ENCODE measurements around the gene HRH2.

The HRH2 gene

DNA sequence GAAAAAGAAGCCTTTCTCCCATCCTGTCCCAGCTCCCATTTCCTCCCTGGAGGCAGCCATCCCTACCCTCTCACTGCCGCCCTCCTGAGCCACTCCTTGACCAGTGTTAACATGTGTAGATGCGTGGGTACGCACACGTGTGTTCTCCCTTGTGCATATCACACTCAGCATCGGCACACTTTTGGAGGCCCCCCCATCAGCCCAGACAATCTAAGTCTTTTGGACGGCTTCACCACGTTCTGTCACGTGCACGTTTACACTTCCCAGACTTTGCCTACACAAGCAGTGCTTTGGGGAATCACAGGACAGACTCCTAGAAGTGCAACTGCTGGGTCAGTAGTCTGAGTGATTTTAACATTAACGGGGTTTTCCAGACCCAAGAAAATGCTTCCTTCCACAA, 18.0 kb downstream of the HRH2 start:
- no peak for DNase-seq (ENCODE audit: low spot score)

DNA sequence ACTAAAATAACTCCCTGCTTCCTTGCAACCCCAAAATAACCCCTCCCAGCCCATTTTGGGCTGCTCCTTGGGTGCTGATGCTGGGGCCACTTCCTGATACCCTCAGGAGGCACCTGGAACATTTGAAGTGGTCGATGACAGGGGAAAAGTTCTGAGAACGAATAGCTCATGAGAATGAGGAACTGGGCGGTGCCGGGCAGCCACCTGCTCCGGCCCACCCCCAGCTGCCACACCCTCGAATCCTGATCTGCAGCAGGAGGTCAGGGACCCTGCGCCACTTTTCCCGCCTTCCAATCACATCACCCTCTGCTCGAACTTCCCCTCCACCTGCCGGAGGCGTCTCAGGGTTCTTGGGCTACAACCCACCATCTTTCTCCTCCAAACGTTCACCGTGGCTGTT, 19.7 kb downstream of the HRH2 start:
- DNase-seq (ENCODE audit: low spot score) = no peak

DNA sequence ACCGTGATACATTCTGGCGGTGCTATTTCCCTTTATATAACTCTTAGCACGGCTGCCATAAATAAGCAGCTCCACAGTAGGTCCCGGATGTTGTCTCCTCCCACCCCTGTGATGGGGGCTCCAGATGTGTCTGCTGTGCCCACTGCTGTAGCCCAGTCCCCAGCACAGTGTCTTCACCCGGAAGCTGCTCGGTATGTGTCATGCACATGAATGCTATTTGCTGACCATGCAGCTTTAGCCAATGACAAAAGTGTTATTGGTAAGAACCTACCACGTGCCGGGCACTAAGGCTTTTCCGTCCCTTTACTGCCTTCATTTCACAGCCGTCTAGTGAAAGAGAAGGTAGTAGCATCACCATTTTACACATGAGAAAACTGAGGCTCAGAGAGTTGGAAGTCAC, 20.2 kb downstream of the HRH2 start:
- DNase-seq (ENCODE audit: low spot score) = no peak

DNA sequence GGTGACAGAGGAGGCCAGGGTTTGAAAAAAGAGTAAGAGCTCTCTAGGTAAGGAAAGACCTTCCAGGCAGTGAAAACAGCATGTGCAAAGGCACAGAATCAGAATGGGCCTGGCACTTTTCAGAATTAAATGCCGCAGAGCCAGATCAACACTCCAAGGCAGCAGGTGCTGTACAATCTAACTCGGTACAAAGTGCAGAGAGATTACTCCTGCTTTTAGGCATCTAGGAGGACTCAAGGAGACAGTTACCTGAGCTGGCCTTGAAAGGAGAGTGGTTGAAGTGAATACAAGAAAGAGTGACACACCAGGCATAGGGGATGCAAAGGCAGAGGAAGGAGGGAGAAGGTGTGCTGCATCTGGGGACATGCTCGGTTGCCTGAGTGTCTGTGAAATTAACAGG, 21.5 kb downstream of the HRH2 start:
- DNase-seq (ENCODE audit: low spot score) = no peak

DNA sequence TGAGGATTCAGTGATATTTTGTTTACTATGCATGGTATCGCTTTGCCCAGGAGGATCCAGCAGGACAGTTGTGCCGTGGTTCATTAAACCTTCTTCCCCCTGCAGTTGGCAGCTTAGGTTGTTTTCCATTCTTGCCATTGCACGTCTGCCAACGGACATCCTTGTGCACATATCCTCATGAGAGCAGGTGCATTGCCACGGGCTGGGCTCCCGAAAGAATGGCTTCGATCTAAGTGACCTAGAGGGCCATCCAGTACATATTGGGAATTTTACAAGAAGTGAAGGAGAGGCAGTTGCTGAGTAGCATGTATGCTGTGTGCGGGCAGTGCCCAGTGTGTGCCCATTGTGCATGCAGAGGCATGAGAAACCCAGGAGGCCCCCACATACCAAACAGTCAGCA, 22.1 kb downstream of the HRH2 start:
- no peak for DNase-seq (ENCODE audit: low spot score)

DNA sequence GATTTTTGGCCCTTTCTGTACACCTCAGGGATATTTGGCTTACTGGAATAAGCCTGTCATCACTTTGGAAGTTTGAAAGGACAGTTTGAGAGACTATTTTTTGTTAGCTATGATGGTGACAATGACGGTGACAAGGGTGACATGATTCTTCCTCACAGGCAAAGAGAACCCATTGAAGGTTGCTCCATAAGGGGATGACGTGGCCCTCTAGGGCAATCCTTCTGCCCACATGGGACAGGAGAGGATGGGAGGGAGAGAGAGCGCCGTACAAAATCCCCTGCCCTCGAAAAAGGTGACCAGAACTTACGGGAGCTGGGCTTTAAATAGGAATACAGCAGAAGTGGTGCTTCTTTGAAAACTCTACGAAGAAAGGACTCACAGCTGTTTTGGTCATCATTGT, 22.6 kb downstream of the HRH2 start:
- DNase-seq (ENCODE audit: low spot score) = no peak

DNA sequence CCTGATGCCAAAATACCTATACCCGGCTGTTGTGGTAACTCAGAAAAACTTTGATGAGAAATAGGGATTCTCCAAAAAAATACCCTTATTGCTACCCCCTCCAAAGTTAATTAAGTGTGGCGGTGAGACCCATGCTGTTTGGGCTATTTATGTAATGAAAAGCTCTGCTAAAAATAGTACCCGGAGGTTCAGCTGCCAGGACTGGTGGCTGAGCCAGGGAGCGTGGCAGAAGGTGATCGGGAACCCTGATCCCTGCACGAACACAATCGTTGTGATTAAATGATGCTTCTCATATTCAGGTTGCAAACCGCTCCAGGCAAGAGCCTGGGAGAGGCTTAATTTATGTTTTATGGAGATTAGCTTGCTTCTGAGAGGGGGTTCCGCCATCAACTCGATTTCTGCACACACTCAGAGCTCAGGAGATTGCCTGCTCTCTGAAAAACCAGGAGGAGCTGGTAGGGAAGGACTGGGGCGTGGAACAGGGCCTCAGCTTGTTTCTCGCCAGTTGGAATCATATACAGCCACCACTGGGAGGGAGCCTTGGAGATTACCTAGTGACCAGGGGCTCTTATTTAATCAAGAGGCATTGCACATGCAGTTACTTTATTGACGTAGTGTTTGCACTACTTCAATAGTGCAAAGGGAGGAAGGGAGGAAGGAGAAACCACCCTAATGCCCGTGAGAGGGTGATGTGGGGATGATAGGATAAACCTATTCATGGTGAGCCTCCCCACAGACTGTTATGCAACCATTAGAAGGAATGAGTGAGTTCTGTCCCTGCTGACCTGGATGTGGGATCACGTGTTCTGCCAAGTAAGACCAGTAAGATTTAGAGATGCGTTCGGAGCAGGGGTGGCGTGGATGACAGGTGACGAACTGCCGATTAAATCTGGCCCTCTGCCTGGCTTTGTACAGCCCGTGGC, 23.4 kb downstream of the HRH2 start:
- peak; percentile 75 for DNase-seq (ENCODE audit: low spot score)

DNA sequence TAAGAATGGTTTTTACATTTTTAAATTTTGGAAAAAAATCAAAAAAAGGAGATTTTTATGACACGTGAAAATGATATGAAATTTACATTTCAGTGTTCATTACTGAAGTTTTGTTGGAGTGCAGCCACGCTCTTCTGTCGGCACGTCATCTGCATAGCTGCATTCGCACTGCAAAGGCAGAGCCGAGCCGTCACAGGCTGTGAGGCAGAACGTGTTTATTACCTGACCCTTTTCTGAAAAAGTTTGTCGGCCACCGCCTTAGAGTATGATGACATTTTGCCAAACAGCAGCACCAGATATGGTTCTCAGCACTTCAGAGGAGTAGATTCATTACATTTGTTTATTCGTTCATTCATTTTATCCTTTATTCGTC, 24.1 kb downstream of the HRH2 start:
- DNase-seq (ENCODE audit: low spot score) = no peak

DNA sequence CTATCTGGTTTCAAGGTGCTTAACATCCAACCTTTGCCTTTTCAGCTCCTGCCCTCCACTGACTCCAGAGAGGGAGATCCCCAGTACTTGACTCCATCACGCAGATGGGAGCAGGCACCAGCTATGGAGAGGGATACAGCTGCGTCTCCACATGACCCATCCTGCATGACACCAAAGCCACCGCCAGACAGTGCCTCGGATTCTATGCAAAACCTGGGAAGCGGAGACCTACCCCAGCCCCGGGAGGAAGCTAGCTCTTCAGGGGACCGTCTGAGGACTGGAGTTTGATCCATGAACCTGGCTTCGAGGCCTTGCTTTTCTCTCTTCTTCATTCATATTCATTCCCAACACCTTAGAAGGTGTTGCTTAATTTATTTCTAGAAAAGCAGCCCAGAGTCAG, 24.8 kb downstream of the HRH2 start:
- no peak for DNase-seq (ENCODE audit: low spot score)

DNA sequence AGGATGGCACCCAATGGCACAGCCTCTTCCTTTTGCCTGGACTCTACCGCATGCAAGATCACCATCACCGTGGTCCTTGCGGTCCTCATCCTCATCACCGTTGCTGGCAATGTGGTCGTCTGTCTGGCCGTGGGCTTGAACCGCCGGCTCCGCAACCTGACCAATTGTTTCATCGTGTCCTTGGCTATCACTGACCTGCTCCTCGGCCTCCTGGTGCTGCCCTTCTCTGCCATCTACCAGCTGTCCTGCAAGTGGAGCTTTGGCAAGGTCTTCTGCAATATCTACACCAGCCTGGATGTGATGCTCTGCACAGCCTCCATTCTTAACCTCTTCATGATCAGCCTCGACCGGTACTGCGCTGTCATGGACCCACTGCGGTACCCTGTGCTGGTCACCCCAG, 25.4 kb downstream of the HRH2 start:
- DNase-seq (ENCODE audit: low spot score) = no peak

DNA sequence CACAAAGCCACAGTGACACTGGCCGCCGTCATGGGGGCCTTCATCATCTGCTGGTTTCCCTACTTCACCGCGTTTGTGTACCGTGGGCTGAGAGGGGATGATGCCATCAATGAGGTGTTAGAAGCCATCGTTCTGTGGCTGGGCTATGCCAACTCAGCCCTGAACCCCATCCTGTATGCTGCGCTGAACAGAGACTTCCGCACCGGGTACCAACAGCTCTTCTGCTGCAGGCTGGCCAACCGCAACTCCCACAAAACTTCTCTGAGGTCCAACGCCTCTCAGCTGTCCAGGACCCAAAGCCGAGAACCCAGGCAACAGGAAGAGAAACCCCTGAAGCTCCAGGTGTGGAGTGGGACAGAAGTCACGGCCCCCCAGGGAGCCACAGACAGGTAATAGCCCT, 26.1 kb downstream of the HRH2 start:
- DNase-seq (ENCODE audit: low spot score) = no peak

DNA sequence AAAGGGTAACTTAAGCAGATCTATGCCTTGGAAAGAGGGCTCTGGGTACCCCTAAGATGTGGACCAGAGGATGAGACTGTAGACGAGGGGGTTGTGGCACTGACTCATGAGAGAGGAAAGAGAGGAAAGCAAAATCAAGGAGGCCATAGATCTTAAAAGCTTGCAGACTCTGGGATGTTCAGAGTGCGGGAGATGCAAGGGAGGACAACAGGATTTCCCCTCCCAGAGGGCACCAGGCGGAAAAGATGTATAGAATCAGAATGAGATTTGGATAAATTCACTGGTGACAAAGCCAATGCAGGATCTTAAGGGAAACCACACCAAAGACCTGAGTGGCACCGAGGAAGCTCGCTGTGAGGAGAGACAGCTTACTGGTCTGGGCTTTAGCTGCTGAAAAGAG, 27.1 kb downstream of the HRH2 start:
- DNase-seq (ENCODE audit: low spot score) = no peak

DNA sequence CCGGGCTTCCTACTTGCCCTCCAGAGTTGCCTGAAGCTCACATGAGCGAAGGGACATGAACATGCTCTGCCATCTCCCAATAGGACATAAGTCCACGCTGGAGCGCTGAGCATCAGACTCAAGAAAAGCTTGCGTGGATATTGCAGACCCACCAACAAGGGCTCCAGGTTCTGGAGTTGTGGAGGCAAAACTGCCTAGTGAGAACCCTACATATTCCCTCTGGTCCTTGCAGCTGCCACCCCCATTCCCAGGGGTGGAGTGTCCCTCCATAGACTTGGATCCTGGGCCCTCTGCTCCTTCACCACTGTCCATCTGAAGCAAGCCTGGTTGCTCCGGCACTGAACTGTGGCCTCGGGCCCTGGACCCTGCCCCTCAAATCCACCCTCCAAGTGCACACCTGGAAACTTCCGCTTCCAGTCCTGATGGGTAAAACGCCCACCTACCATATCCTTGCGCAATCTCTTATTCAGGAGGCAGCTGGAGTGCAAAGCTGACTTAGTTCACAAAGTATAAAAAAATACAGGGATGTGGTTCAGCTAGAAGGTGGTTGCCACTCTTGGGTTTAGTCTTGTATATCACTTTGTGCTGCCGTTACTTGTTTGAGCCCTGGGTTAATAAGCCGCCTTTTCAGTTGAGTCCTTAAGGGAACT, 28.0 kb downstream of the HRH2 start:
- DNase-seq (ENCODE audit: low spot score) = no peak

DNA sequence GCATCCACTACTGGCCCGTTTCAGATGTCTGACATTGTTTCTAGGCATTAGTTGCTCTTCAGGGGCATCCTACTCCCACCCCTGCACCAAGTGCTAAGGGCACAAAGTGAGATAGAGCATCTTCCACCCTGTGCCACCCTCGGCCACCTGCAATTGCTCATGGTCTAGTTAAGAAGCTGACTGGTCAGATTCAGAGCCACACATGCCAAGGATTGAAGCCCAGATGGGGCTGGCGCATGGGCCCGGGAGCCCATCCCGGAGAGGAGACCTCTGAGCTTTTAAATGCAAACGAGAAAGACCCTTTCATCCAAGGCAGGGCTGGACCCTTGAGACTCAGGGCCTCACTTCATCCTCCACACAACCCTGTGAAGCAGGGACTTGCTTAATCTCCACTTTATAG, 28.5 kb downstream of the HRH2 start:
- no peak for DNase-seq (ENCODE audit: low spot score)

DNA sequence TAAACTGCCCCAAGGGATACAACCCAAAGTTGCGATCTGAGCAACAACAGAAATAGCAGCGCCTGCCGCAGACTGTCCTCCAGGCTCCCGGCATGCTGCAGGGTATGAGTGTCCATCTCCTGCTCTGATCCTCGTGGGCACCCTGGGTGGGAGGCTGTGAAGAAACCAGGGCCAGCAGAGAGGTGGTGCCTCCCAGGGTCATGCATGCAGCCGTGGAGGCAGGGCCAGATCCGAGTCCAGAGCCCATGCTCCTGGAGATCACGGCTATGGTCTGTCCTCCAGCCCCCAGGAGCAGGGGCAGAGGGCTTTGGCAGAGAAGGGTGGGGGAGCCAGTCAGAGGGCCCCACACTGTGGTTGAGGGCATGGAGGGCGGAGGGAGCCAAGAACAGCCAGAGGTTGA, 29.0 kb downstream of the HRH2 start:
- DNase-seq (ENCODE audit: low spot score) = no peak

DNA sequence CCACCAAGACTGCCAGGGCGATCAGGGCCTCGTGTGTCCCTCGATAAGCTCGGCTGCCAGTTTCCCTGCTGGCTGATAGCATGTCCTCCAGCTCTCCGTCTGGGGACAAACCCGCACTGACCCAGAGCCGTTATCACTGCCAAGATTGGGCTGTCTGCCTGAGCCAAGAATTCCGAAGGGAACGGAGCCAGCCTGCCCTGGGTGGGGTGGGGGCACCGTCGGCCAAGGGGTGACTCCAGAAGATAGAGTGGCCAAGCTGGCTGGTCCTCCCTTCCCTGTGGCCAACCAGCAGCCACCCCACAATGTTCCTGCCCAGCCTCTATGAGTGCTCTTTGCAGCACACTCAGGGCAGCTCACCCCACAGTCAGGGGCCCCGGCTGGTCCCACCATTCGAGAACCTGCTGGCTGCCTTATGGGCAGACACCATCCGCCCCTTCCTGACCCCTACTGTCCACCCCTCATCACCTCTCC, 29.4 kb downstream of the HRH2 start:
- no peak for DNase-seq (ENCODE audit: low spot score)

DNA sequence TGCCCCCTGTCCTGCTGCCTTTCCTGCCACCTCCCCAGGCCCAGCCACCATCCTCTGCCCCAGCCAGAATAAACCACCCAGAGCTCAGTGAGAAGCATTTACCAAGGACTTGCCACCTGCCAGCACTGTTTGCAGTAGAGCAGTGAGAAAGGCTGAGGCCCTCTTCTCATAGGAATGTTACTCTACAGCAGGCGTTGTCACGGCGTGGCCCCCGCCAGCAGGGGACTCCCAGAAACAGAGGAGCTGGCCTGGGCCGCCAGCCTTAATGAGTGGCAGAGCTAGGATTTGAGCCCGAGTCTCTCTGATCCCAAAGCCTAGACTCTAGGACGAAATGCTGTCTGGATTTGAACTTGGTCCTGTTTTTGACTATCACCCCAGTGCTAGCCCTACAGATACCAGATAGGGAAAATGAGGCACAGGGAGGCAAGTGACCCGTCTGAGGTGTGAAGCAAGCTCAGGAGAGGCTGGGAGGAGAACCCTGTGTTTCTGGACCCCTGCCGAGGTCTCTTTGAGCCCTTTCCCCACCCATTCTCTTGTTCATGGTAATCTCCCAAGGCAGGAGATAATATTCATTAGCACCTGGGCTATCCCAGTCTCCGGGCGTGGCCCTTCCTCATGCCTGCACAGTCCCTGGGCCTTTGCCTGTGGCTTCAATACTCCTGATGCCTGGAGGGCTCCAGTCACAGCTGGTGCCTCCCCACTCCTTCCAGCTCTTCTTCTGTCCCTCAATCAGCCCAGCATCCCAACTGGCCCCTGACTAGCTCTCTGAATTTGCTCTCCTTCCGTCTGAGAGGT, 30.7 kb downstream of the HRH2 start:
- DNase-seq (ENCODE audit: low spot score) = no peak

DNA sequence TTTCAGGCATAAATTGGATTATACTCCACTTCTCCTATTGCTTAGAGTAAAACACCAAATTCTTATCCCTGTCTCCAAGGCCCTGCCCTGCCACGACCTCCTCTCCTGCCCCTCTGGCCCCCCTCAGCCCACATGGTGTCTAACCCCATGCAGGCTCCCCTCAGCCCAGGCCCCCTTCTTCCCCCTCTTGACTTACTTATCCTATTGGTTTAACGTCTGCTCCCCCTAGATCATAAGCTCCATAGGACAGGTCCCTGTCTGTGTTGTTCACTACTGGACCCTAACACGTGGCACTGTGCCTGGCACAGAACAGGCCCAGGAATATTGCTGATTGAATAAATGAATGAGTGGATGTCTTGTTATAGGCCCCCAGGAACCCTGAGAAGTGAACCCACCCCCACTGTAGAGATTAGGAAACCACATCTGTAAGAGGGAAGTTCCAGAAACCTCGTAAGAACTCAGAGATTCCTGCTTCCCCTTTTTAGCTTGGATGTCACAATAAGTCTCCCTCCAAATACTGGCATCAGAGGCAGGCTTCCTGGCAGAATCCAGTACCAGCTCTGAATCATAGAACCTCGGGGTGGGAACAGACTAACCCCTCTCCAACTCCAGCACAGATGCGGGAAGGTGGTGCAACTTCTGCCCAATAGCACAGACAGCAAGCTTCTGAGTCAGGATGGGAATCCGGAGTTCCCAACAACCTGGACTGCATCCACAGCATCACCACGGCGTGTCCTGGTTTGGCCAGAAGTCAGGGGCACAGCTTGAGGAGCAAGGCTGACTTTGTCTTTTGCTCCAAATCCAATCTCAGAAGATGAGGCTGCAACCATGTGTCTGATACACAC, 31.5 kb downstream of the HRH2 start:
- DNase-seq (ENCODE audit: low spot score) = peak; percentile 47

DNA sequence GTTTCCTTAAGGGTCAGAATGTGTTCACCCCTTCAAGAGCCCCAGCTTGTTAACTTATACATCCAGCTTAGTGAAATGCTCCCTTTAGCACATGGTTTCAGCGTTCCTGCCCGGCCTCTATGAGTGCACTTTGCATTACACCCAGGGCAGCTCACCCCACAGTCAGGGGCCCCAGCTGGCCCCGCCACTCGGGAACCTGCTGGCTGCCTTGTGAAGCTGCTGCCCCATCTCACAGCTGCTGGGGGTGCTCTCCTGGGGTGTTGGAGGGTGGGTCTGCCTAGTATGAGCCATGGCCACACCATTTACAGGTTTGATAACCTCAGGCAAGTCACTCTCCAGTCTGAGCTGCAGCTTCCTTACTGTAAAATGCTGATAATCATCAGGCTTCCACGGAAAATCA, 32.2 kb downstream of the HRH2 start:
- DNase-seq (ENCODE audit: low spot score) = no peak

DNA sequence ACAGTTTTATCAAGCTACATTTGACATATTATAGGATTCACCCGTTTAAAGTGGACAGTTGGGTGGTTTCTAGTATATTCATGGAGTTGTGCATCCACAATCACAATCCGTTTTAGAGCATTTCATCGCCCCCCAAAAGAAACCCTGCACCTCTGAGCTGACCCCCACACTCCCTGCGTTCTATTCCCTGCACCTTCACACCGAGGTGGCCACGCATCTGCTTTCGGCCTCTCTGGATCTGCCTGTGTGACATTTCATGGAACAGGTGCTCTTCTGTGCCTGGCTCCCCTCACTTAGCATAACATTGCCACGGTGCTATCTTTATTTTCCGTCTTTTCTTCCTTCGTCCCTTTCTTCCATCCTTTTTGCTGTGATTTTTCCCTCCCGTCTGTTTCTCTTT, 32.7 kb downstream of the HRH2 start:
- no peak for DNase-seq (ENCODE audit: low spot score)

DNA sequence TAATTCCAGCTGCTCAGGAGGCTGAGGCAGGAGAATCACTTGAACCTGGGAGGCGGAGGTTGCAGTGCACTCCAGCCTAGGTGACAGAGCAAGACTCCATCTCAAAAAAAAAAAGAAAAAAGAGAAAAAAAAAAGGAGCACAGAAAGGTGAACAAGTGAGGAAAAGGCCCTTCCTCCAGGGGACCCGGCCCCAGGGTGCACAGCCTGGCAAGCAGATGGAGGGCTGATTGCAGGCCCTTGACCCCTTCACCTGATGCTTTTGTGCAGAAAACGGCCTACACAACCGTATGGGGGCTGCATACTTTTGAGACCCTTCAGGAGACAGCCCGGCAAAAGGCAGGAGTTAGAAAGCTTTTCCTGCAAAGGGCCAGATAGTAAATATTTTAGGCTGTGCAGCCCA, 33.9 kb downstream of the HRH2 start:
- DNase-seq (ENCODE audit: low spot score) = no peak
